HL-60 (cell line): ENCODE data around the gene PDE3A.

Source experiments
- DNase-seq, 2 experiments: peaks; one replicate each; pipeline ENCODE4 v3.0.0-alpha.2; 2010 to 2020; ENCODE audit warnings: low read depth in 1 of 2, low spot score in 1 of 2
- H3K27ac ChIP-seq: fragments of 250-450 bp; sonication (Bioruptor Pico); replicated peaks from 2 replicates; pipeline ENCODE4 v1.5.1; 2020; ENCODE audit warnings: mild to moderate bottlenecking, moderate library complexity
- H3K27me3 ChIP-seq: fragments of 250-450 bp; sonication (Bioruptor Pico); 2 replicates; pipeline ENCODE4 v1.5.1; 2021; ENCODE audit warnings: mild to moderate bottlenecking, moderate library complexity; ENCODE audit not compliant: insufficient read depth, poor library complexity, severe bottlenecking
- H3K4me3 ChIP-seq: replicated peaks from 2 replicates; pipeline ENCODE4 v1.5.1; 2011; ENCODE audit warnings: mild to moderate bottlenecking, control low read depth, low read length; ENCODE audit not compliant: insufficient read depth
- GABPA ChIP-seq: IDR thresholded peaks from 2 replicates; pipeline ENCODE4 v1.6.1; 2012; ENCODE audit warnings: low read depth
- POLR2AphosphoS5 ChIP-seq: IDR thresholded peaks from 2 replicates; pipeline ENCODE4 v1.6.1; 2012; ENCODE audit warnings: low read depth
- SPI1 ChIP-seq: IDR thresholded peaks from 2 replicates; pipeline ENCODE4 v1.6.1; 2012; ENCODE audit warnings: low read depth, mild to moderate bottlenecking, borderline replicate concordance
- TF ChIP-seq, protein P1 (sequence below): IDR thresholded peaks from one replicate; pipeline ENCODE4 v1.5.1; 2011; ENCODE audit warnings: low read length, control low read depth, inconsistent platforms; ENCODE audit not compliant: insufficient read depth
- TF ChIP-seq, protein P2 (sequence below): IDR thresholded peaks from 2 replicates; pipeline ENCODE4 v1.6.1; 2012; ENCODE audit warnings: low read depth; ENCODE audit not compliant: insufficient replicate concordance

The PDE3A gene

DNA sequence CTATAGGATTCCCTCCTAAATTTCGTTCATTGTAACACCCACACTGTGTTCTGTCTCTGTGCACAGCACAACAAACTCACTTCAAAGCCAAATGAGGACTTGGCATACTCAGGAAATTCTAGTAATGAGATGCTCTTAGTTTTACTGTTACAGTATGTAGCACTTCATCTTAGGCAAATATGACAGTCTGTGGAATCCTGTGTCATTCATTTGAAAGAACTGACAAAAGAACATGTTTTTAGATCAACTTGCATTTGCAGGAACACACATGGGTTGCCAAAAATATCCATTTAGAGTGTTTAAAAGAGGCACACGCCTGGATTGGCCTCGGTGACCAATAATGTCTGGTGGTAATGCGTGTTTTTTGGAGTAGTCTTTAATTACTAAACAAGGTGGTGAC, 56.5 kb downstream of the PDE3A start:
- TF ChIP-seq POLR2AphosphoS5, result no peak
- TF ChIP-seq, protein P1, sequence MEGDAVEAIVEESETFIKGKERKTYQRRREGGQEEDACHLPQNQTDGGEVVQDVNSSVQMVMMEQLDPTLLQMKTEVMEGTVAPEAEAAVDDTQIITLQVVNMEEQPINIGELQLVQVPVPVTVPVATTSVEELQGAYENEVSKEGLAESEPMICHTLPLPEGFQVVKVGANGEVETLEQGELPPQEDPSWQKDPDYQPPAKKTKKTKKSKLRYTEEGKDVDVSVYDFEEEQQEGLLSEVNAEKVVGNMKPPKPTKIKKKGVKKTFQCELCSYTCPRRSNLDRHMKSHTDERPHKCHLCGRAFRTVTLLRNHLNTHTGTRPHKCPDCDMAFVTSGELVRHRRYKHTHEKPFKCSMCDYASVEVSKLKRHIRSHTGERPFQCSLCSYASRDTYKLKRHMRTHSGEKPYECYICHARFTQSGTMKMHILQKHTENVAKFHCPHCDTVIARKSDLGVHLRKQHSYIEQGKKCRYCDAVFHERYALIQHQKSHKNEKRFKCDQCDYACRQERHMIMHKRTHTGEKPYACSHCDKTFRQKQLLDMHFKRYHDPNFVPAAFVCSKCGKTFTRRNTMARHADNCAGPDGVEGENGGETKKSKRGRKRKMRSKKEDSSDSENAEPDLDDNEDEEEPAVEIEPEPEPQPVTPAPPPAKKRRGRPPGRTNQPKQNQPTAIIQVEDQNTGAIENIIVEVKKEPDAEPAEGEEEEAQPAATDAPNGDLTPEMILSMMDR, result no peak
- TF ChIP-seq SPI1, result no peak
- TF ChIP-seq, protein P2, sequence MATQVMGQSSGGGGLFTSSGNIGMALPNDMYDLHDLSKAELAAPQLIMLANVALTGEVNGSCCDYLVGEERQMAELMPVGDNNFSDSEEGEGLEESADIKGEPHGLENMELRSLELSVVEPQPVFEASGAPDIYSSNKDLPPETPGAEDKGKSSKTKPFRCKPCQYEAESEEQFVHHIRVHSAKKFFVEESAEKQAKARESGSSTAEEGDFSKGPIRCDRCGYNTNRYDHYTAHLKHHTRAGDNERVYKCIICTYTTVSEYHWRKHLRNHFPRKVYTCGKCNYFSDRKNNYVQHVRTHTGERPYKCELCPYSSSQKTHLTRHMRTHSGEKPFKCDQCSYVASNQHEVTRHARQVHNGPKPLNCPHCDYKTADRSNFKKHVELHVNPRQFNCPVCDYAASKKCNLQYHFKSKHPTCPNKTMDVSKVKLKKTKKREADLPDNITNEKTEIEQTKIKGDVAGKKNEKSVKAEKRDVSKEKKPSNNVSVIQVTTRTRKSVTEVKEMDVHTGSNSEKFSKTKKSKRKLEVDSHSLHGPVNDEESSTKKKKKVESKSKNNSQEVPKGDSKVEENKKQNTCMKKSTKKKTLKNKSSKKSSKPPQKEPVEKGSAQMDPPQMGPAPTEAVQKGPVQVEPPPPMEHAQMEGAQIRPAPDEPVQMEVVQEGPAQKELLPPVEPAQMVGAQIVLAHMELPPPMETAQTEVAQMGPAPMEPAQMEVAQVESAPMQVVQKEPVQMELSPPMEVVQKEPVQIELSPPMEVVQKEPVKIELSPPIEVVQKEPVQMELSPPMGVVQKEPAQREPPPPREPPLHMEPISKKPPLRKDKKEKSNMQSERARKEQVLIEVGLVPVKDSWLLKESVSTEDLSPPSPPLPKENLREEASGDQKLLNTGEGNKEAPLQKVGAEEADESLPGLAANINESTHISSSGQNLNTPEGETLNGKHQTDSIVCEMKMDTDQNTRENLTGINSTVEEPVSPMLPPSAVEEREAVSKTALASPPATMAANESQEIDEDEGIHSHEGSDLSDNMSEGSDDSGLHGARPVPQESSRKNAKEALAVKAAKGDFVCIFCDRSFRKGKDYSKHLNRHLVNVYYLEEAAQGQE, result no peak
- TF ChIP-seq GABPA, result no peak
- no peak for DNase-seq
- no peaks in the 10 kb centered on the region for H3K27me3 ChIP-seq
- H3K4me3 ChIP-seq, result no peak overlapping the region
- H3K27ac ChIP-seq, result no peak overlapping the region

DNA sequence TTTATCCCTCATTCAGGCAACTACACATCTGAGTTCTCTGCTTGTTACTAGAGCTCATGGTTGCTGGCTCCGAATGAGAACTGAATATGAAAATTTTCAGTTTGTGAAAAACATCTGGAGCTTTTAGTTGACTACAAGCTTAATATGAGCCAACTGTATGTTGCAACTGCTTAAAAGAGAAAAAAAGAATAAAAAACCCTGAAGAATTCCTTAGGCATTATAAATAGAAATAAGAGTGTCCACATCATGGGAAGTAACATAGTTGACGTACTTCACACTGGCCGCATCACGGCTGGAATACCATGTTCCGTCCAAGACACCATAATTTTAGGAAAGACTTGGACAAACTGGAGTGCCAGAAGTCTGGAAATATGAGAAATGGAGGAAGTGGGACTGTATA, 57.9 kb downstream of the PDE3A start:
- no peak overlapping the region for H3K4me3 ChIP-seq

DNA sequence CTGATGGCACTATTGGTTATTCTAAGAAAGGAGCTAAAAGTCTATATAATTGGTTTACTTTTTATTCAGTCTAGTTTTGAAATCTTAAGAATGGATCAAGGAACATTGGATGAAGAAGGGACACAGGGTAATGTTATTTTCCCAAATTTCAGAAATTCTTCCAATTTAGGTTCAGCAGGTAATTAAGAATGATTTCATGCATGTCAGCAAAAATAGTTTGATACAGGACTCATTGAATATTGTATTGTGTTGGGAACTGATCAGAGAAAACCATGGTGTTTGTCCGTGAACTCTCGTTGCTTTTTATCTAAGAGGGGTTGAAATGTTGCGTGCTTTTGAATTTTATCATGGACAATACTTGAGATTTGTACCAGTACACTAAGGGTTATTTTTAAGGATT, 58.6 kb downstream of the PDE3A start:
- no peaks in the 10 kb centered on the region for H3K27me3 ChIP-seq
- no peak overlapping the region for H3K4me3 ChIP-seq
- no peak for DNase-seq
- TF ChIP-seq, protein P1, result no peak
- TF ChIP-seq SPI1, result no peak
- TF ChIP-seq GABPA, result no peak
- no peak for TF ChIP-seq POLR2AphosphoS5
- TF ChIP-seq, protein P2, result no peak
- no peak overlapping the region for H3K27ac ChIP-seq

More for the DNA sequence above, 57.9 kb downstream of the PDE3A start:
- Histone ChIP-seq H3K27me3 (no peaks in the 10 kb centered on the region), H3K27ac (no peak overlapping the region)
- DNase-seq, result no peak
- TF ChIP-seq, protein P2, result no peak
- TF ChIP-seq SPI1, result no peak
- TF ChIP-seq, protein P1, result no peak
- TF ChIP-seq GABPA, result no peak
- TF ChIP-seq POLR2AphosphoS5, result no peak
